C4-2B (cell line): ENCODE measurements around the gene CC2D2B.

ENCODE experiments used
- ZFX ChIP-seq: fragments of 450-650 bp; IDR thresholded peaks from 2 replicates; pipeline ENCODE4 v1.6.1; 2017
- TF ChIP-seq, protein P1 (sequence below): fragments of 450-650 bp; conservative IDR thresholded peaks from 2 replicates; pipeline ENCODE4 v1.5.1; 2017; ENCODE audit warnings: mild to moderate bottlenecking

DNA sequence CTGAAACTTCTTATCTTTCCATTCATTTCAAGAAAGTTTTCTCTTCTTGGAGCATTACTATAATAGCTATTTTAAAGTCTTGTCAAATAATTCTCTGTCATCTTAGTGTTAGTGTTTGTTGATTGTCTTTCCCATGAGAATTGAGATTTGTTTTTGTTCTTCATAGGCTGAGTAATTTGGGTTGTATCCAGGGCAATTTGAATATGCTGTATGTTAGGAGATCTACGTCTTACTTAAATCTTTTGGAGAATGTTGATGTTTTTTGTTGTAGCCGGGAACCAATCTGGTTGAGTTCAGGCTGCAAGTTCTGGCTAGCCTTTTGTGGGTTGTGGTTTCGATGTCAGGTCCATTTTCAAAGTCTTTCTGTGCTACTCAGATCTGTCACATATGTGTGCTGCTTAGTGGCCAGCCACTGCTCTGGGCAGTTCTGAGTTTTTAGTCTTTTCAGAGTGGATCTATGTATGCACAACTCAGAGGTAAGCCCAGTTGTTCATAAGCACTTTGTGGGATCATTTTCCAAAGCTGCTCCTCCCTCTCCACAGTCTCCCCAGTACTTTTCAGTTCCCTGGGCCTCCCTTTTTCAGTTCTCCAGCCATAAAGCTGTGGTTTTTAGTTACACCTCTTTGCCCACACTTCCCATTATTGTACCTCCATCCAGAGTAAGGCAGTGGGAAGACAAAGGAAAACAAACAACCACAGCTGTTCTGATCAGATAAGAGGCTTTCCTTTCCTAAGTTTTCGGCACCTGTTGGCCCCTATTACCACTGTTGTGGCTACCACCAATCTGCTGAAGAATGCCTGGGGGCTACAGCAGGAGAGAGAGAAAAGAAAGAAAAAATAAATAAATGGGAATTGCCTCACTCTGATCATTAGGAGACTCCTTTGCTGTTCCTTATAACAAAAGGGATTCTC lies 131.0 kb downstream of the CC2D2B start:
- TF ChIP-seq, protein P1, sequence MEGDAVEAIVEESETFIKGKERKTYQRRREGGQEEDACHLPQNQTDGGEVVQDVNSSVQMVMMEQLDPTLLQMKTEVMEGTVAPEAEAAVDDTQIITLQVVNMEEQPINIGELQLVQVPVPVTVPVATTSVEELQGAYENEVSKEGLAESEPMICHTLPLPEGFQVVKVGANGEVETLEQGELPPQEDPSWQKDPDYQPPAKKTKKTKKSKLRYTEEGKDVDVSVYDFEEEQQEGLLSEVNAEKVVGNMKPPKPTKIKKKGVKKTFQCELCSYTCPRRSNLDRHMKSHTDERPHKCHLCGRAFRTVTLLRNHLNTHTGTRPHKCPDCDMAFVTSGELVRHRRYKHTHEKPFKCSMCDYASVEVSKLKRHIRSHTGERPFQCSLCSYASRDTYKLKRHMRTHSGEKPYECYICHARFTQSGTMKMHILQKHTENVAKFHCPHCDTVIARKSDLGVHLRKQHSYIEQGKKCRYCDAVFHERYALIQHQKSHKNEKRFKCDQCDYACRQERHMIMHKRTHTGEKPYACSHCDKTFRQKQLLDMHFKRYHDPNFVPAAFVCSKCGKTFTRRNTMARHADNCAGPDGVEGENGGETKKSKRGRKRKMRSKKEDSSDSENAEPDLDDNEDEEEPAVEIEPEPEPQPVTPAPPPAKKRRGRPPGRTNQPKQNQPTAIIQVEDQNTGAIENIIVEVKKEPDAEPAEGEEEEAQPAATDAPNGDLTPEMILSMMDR = no peak
- TF ChIP-seq ZFX = no peak
